BJ (cell line): ENCODE data around the gene PINK1. TPM values are rescaled to one million over a fixed set of nuclear protein-coding genes. Genes with fewer than 3 reads are reported as not detected.

ENCODE experiments used
- CTCF ChIA-PET: fragments of 350-600 bp; formaldehyde crosslinking; extraction: SDS; loops from one replicate; lab custom pipeline; 2021; ENCODE audit warnings: antibody characterized with exemption, inconsistent platforms; lab: Yijun Ruan, JAX
- POLR2A ChIA-PET: fragments of 300-600 bp; sonication (Branson Sonifier 250); formaldehyde crosslinking; extraction: SDS; loops from one replicate; lab custom pipeline; 2021; ENCODE audit warnings: antibody characterized with exemption; lab: Charles Lee
- DNase-seq: peaks from one replicate; pipeline ENCODE4 v3.0.0-alpha.2; 2011; ENCODE audit warnings: low read depth
- H3K27me3 ChIP-seq: 2 replicates; pipeline ENCODE4 v1.6.0; 2011; ENCODE audit warnings: low read length; ENCODE audit not compliant: control insufficient read depth, insufficient read depth
- H3K36me3 ChIP-seq: 2 replicates; pipeline ENCODE4 v1.5.1; 2011; ENCODE audit warnings: low read length; ENCODE audit not compliant: control insufficient read depth, insufficient read depth
- H3K4me3 ChIP-seq: 2 replicates; pipeline ENCODE4 v1.5.1; 2011; ENCODE audit warnings: low read depth, mild to moderate bottlenecking, control low read depth, low read length
- polyA plus RNA-seq: library from polyadenylated mRNA; depleted of rRNA; stranded (reverse); fragments of >200 nt; gene quantifications from 2 replicates; pipeline ENCODE4 v1.2.3, GENCODE V29; 2011
- TF ChIP-seq, protein P1 (sequence below): IDR thresholded peaks from 2 replicates; pipeline ENCODE4 v1.5.1; 2011; ENCODE audit warnings: low read depth, mild to moderate bottlenecking, control low read depth, inconsistent platforms, low read length, moderate library complexity; ENCODE audit not compliant: insufficient read depth

The PINK1 gene
- polyA plus RNA-seq, 1 experiment = 89.2 TPM

DNA sequence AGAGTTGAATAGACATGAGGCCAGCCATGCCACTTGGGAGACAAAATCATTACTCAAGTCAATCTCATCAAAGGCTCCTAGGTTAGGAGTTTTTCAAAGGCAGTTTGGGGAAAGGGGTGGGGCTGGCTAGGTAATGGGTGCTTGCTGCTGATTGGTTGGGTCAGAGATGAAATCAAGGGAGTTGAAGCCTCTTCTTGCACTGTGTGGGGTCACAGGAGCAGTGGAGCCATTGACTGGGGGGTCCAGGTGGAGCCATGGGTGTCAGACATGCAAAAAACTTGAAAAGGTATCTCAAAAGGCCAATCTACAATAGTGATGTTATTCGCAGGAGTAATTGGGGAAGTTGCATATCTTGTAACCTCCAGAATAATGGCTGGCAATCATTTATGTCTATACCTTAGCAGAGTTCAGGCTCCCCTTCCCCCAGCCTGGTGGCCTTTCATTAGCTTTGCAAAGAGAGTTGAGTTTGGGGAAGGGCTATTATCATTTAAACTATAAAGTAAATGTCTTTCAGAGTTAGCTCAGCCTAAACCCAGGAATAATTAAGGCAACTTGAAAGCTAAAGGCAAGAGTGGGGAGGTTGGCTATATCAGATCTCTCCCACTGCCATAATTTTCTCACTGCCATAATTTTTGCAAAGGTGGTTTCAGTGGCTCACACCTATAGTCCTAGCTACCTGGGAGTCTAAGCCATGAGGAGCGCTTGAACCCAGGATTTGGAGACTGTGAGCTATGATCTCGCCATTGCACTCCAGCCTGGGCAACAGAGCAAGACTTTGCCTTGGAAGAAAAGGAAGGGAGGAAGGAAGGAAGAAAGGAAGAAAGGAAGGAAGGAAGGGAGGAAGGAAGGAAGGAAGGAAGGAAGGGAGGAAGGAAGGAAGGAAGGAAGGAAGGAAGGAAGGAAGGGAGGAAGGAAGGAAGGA lies 7.8 kb upstream of the PINK1 start:
- ChIA-PET POLR2A (no interaction called here), CTCF (interaction anchor here (1.0 to 2.6 kb wide), 4 partner anchors 7 to 50 kb away, joined by 3 to 7 read pairs (median 4); no protein-coding TSS in a partner anchor)
- Histone ChIP-seq H3K27me3 (no peaks in the 10 kb centered on the region), H3K4me3 (no peak overlapping the region), H3K36me3 (no peaks in the 10 kb centered on the region)
- TF ChIP-seq, protein P1, sequence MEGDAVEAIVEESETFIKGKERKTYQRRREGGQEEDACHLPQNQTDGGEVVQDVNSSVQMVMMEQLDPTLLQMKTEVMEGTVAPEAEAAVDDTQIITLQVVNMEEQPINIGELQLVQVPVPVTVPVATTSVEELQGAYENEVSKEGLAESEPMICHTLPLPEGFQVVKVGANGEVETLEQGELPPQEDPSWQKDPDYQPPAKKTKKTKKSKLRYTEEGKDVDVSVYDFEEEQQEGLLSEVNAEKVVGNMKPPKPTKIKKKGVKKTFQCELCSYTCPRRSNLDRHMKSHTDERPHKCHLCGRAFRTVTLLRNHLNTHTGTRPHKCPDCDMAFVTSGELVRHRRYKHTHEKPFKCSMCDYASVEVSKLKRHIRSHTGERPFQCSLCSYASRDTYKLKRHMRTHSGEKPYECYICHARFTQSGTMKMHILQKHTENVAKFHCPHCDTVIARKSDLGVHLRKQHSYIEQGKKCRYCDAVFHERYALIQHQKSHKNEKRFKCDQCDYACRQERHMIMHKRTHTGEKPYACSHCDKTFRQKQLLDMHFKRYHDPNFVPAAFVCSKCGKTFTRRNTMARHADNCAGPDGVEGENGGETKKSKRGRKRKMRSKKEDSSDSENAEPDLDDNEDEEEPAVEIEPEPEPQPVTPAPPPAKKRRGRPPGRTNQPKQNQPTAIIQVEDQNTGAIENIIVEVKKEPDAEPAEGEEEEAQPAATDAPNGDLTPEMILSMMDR = no peak
- DNase-seq = no peak

GRCh38 chr1:20626098-20626427 lies 7.2 kb upstream of the PINK1 start:
- no peak for DNase-seq
- POLR2A ChIA-PET = no interaction called here
- Histone ChIP-seq H3K4me3 (no peak overlapping the region), H3K36me3 (no peaks in the 10 kb centered on the region), H3K27me3 (no peaks in the 10 kb centered on the region)
- CTCF ChIA-PET = interaction anchor here (1.0 to 2.6 kb wide), 2 partner anchors 8 to 10 kb away, joined by 3 to 7 read pairs; no protein-coding TSS in a partner anchor
- TF ChIP-seq, protein P1 = no peak

DNA sequence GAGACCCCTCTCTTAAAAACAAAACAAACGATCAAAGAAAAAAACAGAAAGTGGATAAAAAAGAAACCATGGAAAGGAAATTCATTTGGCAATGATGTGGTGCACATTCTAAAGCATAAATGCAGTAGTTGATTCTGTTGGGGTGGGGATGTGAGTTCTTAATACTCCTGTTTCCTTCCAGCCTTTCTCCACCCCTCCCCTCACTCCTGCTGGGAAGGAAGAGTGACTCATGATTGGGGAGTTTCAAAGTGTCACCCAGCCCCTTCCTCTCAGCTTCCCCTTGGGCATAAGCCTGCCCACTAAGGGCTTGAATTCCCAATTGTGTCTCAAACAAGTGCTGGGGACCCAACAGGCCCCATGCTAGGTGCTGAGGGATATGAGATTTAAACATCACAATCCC lies 6.7 kb upstream of the PINK1 start:
- Histone ChIP-seq H3K36me3 (no peaks in the 10 kb centered on the region), H3K4me3 (no peak overlapping the region), H3K27me3 (no peaks in the 10 kb centered on the region)
- TF ChIP-seq, protein P1 = no peak
- no peak for DNase-seq
- POLR2A ChIA-PET = no interaction called here
- CTCF ChIA-PET = no interaction called here

GRCh38 chr1:20630729-20631128 lies 2.5 kb upstream of the PINK1 start:
- no peaks in the 10 kb centered on the region for H3K36me3 ChIP-seq
- POLR2A ChIA-PET = no interaction called here
- no peak for DNase-seq
- TF ChIP-seq, protein P1 = no peak
- CTCF ChIA-PET = interaction anchor here (0.9 to 8.0 kb wide), 9 partner anchors 9 to 107 kb away, joined by 3 to 125 read pairs (median 5); partner anchors contain the start of gene CDA
- no peak overlapping the region for H3K4me3 ChIP-seq
- no peaks in the 10 kb centered on the region for H3K27me3 ChIP-seq

DNA sequence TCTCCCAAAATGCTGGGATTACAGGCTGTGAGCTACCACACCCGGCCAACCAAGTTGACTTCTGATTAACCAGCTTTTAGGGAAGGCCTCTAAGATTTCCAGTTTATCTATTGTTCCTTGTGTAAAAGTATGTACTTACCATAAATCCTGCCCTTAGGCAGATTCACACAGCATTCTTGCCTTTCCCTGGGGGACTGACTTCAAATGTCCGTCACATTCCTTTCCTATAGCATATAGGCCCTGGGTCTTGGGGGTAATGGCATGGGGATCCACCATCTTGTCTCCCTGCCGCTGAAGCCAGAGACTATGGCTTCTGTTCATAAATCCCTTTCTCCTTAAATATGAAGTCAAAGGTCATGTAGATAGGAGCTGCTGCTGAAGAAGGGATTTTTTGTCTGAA lies 872 bp upstream of the PINK1 start:
- no peak overlapping the region for H3K4me3 ChIP-seq
- TF ChIP-seq, protein P1 = no peak
- CTCF ChIA-PET = interaction anchor here (0.7 to 8.0 kb wide), 29 partner anchors 8 to 299 kb away, joined by 3 to 125 read pairs (median 5); partner anchors contain the start of genes CAMK2N1, CDA and FAM43B
- POLR2A ChIA-PET = interaction anchor here (0.6 kb wide), 1 partner anchor 36 kb away, joined by 3 read pairs; no protein-coding TSS in a partner anchor
- 0 out of 2 replicates have a peak, but pooled peaks cover 1% of the 10 kb centered on the region for H3K36me3 ChIP-seq
- H3K27me3 ChIP-seq = no peaks in the 10 kb centered on the region
- DNase-seq = no peak
